ENCODE measurements around the gene CIDEA. TPM values are rescaled to one million over a fixed set of nuclear protein-coding genes. Genes with fewer than 3 reads are reported as not detected.
A peak's percentile ranks its signal among the peaks of the same experiment; 100 is the strongest.

Gene CIDEA
- total and polyA plus RNA-seq, 9 of the 15 experiments (the other 6 are each of a cell fraction or from before 2014, with no cell fraction given), result not detected

GRCh38 chr18:12308386-12309100, 54.4 kb downstream of the CIDEA start (continued):
- TF ChIP-seq SFPQ (IDR thresholded peaks at IDR 0.05; ENCODE audit: low read depth, low read length) (no peak), ZNF699 (CRISPR knock-in tag; IDR thresholded peaks at IDR 0.05; ENCODE audit: insufficient replicate concordance) (no peak), ZSCAN32 (CRISPR knock-in tag; IDR thresholded peaks at IDR 0.05) (no peak), POLR2A (conservative IDR thresholded peaks at IDR 0.05) (peak; percentile 67), DMBX1 (CRISPR knock-in tag; IDR thresholded peaks at IDR 0.05; ENCODE audit: borderline replicate concordance) (no peak), NRF1 (conservative IDR thresholded peaks at IDR 0.05 in 1 of 2, IDR thresholded peaks at IDR 0.05 in 1 of 2) (peak; percentile 58 to 66; a peak in 3 of 4 replicates), ZBTB9 (CRISPR knock-in tag; IDR thresholded peaks at IDR 0.05) (peak; percentile 67; the same call in 1 of the 2 replicates), SMAD2 (IDR thresholded peaks at IDR 0.05; ENCODE audit: low read depth, low read length) (no peak), ZC3H11A (IDR thresholded peaks at IDR 0.05; ENCODE audit: low read depth, low read length) (no peak), TEAD2 (tag; IDR thresholded peaks at IDR 0.05) (no peak), RBM17 (IDR thresholded peaks at IDR 0.05; ENCODE audit: borderline replicate concordance, low read depth, low read length) (no peak), TAF15 (IDR thresholded peaks at IDR 0.05; ENCODE audit: low read depth, low read length) (no peak), RFX5 (IDR thresholded peaks at IDR 0.05; ENCODE audit: low read depth, low read length) (no peak), ZNF695 (CRISPR knock-in tag; IDR thresholded peaks at IDR 0.05) (no peak), MECOM (CRISPR knock-in tag; IDR thresholded peaks at IDR 0.05) (no peak), RB1 (IDR thresholded peaks at IDR 0.05; ENCODE audit: low read depth) (peak; percentile 29; the same call in 1 of the 2 replicates), PHB (CRISPR knock-in tag; IDR thresholded peaks at IDR 0.05) (no peak), CBFB (CRISPR knock-in tag; IDR thresholded peaks at IDR 0.05) (peak; percentile 76; the same call in 1 of the 2 replicates), RFX1 (IDR thresholded peaks at IDR 0.05) (no peak), JUNB (CRISPR knock-in tag; conservative IDR thresholded peaks at IDR 0.05) (peak; percentile 69; the same call in 1 of the 2 replicates), ZFP91 (CRISPR knock-in tag; IDR thresholded peaks at IDR 0.05) (no peak)

Measured in K562 (cell line).